ENCODE data around the gene PEX11B.

Gene PEX11B

DNA sequence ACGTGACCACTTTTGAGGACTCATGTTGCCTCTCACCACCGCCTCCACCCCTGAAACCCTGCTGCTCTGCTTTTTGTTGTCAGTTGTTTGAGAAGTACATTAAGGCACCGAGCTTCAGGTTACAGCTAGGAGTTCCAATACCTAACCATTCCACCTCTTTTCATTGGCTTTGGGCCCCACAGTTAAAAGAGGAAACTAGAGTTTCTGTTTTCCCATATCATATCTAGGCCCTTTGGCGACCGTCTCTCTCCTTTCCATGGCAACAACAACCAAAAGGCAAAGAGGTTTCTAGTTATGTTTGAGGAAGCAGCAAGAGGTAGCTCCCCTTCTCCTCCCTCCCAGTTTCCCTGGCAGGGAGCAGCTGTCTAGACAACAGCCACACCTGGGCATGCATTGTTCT is 38.7 kb downstream of the PEX11B start:
- Histone ChIP-seq H3K79me1 (replicated peaks; ENCODE audit: low read length, poor library complexity, severe bottlenecking) (no peaks in the 10 kb centered on the region), H2AFZ (ENCODE audit: low read depth, low read length) (no peak overlapping the region), H2BK12ac (ENCODE audit: low read length in 2 of 2) (no peak overlapping the region), H3K14ac (ENCODE audit: low read length in 2 of 2) (peak overlapping the region in 1 of 2 experiments; percentile 20), H3K4ac (ENCODE audit: low read depth in 1 of 2, low read length in 2 of 2) (no peak overlapping the region), H3K4me3 (ENCODE audit: insufficient read depth in 1 of 2, low read depth in 1 of 2, low read length in 2 of 2) (no peak overlapping the region), H4K91ac (ENCODE audit: low read length) (no peak overlapping the region), H3K4me2 (ENCODE audit: low read length, poor library complexity, severe bottlenecking) (no peak overlapping the region), H3K9ac (ENCODE audit: low read length) (no peak overlapping the region), H3K27ac (ENCODE audit: low read length, poor library complexity, severe bottlenecking) (no peak overlapping the region), H3K18ac (ENCODE audit: low read depth in 1 of 2, low read length in 2 of 2) (no peak overlapping the region), H3K9me3 (ENCODE audit: control insufficient read depth, low read length) (no peaks in the 10 kb centered on the region), H3K23ac (ENCODE audit: low read length in 2 of 2) (no peak overlapping the region), H2AK5ac (ENCODE audit: low read length, severe bottlenecking) (no peak overlapping the region), H2BK5ac (ENCODE audit: low read depth, low read length, poor library complexity, severe bottlenecking) (no peak overlapping the region), H2BK120ac (ENCODE audit: low read depth, low read length) (no peak overlapping the region), H3K4me1 (ENCODE audit: control insufficient read depth, insufficient read depth, low read depth, low read length) (peaks cover 6% of the 10 kb centered on the region), H2BK15ac (ENCODE audit: low read depth, poor library complexity, severe bottlenecking) (no peak overlapping the region), H3K27me3 (ENCODE audit: control insufficient read depth in 1 of 2, insufficient read depth in 1 of 2, low read length in 2 of 2) (no peaks in the 10 kb centered on the region), H4K8ac (ENCODE audit: low read length) (no peak overlapping the region), H3K36me3 (ENCODE audit: control insufficient read depth in 1 of 2, insufficient read depth in 2 of 2, low read depth in 1 of 2, low read length in 2 of 2) (no peaks in the 10 kb centered on the region)
- no peak for DNase-seq
- WGBS, result 46% methylated on average over 3 of the region's 5 CpGs

- Histone ChIP-seq H4K8ac (ENCODE audit: low read length) (no peak overlapping the region), H3K23ac (ENCODE audit: low read length in 2 of 2) (no peak overlapping the region), H2BK5ac (ENCODE audit: low read depth, low read length, poor library complexity, severe bottlenecking) (no peak overlapping the region), H3K4ac (ENCODE audit: low read depth in 1 of 2, low read length in 2 of 2) (no peak overlapping the region), H3K79me1 (replicated peaks; ENCODE audit: low read length, poor library complexity, severe bottlenecking) (no peaks in the 10 kb centered on the region), H3K9ac (ENCODE audit: low read length) (no peak overlapping the region), H3K14ac (ENCODE audit: low read length in 2 of 2) (no peak overlapping the region), H2BK12ac (ENCODE audit: low read length in 2 of 2) (no peak overlapping the region), H3K36me3 (ENCODE audit: control insufficient read depth in 1 of 2, insufficient read depth in 2 of 2, low read depth in 1 of 2, low read length in 2 of 2) (no peaks in the 10 kb centered on the region), H2BK15ac (ENCODE audit: low read depth, poor library complexity, severe bottlenecking) (no peak overlapping the region), H2BK120ac (ENCODE audit: low read depth, low read length) (no peak overlapping the region), H4K91ac (ENCODE audit: low read length) (no peak overlapping the region), H3K27me3 (ENCODE audit: control insufficient read depth in 1 of 2, insufficient read depth in 1 of 2, low read length in 2 of 2) (no peaks in the 10 kb centered on the region), H3K18ac (ENCODE audit: low read depth in 1 of 2, low read length in 2 of 2) (no peak overlapping the region), H3K4me1 (ENCODE audit: control insufficient read depth, insufficient read depth, low read depth, low read length) (peaks cover 5% of the 10 kb centered on the region), H2AK5ac (ENCODE audit: low read length, severe bottlenecking) (no peak overlapping the region), H3K27ac (ENCODE audit: low read length, poor library complexity, severe bottlenecking) (no peak overlapping the region), H2AFZ (ENCODE audit: low read depth, low read length) (no peak overlapping the region), H3K9me3 (ENCODE audit: control insufficient read depth, low read length) (no peaks in the 10 kb centered on the region), H3K4me3 (ENCODE audit: insufficient read depth in 1 of 2, low read depth in 1 of 2, low read length in 2 of 2) (no peak overlapping the region), H3K4me2 (ENCODE audit: low read length, poor library complexity, severe bottlenecking) (no peak overlapping the region)
- 100% methylated on average over 1 of the region's 2 CpGs for WGBS
- DNase-seq, result peak; percentile 26
Measured at GRCh38 chr1:145878724-145879123, 39.8 kb downstream of the PEX11B start.

DNA sequence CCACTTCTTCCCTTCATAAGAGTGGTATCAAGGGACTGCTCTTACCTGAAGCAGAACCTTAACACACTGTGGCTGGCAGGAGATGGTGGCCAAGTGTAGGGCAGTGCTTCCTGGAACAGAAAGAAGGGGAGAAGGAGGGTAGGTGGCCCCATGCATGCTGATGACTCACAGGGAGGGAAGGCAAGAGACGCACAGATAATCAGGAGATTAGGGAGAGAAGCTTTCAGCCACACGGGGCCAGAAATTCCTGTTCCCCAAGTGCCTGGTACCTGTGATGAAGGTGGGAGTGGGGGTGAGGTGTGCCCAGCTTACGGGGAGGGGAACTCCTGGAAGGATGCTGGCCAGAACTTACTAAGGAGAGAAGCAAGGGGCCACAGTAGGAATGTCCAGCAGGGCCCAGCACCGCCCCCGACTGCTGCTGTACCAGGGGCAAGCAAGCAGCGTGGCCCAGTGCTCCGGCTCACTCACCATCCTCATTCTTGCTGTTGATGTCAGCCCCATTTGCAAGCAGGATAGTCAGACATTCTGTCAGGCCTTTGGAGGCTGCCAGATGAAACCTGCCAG is 40.5 kb downstream of the PEX11B start:
- Histone ChIP-seq H4K8ac (ENCODE audit: low read length) (no peak overlapping the region), H3K4me1 (ENCODE audit: control insufficient read depth, insufficient read depth, low read depth, low read length) (peaks cover 5% of the 10 kb centered on the region), H3K27me3 (ENCODE audit: control insufficient read depth in 1 of 2, insufficient read depth in 1 of 2, low read length in 2 of 2) (no peaks in the 10 kb centered on the region), H3K18ac (ENCODE audit: low read depth in 1 of 2, low read length in 2 of 2) (no peak overlapping the region), H2BK5ac (ENCODE audit: low read depth, low read length, poor library complexity, severe bottlenecking) (no peak overlapping the region), H3K4me2 (ENCODE audit: low read length, poor library complexity, severe bottlenecking) (no peak overlapping the region), H3K4ac (ENCODE audit: low read depth in 1 of 2, low read length in 2 of 2) (no peak overlapping the region), H4K91ac (ENCODE audit: low read length) (no peak overlapping the region), H2BK120ac (ENCODE audit: low read depth, low read length) (no peak overlapping the region), H3K36me3 (ENCODE audit: control insufficient read depth in 1 of 2, insufficient read depth in 2 of 2, low read depth in 1 of 2, low read length in 2 of 2) (no peaks in the 10 kb centered on the region), H3K4me3 (ENCODE audit: insufficient read depth in 1 of 2, low read depth in 1 of 2, low read length in 2 of 2) (no peak overlapping the region), H2BK15ac (ENCODE audit: low read depth, poor library complexity, severe bottlenecking) (no peak overlapping the region), H3K23ac (ENCODE audit: low read length in 2 of 2) (no peak overlapping the region), H2AFZ (ENCODE audit: low read depth, low read length) (no peak overlapping the region), H3K14ac (ENCODE audit: low read length in 2 of 2) (no peak overlapping the region), H3K9me3 (ENCODE audit: control insufficient read depth, low read length) (no peaks in the 10 kb centered on the region), H3K27ac (ENCODE audit: low read length, poor library complexity, severe bottlenecking) (no peak overlapping the region), H2BK12ac (ENCODE audit: low read length in 2 of 2) (peak overlapping the region in 1 of 2 experiments; percentile 29), H3K79me1 (replicated peaks; ENCODE audit: low read length, poor library complexity, severe bottlenecking) (no peaks in the 10 kb centered on the region), H3K9ac (ENCODE audit: low read length) (no peak overlapping the region), H2AK5ac (ENCODE audit: low read length, severe bottlenecking) (no peak overlapping the region)
- WGBS, result 79% methylated on average over 7 of the region's 7 CpGs
- no peak for DNase-seq

- Histone ChIP-seq H3K18ac (ENCODE audit: low read depth in 1 of 2, low read length in 2 of 2) (no peak overlapping the region), H3K4me3 (ENCODE audit: insufficient read depth in 1 of 2, low read depth in 1 of 2, low read length in 2 of 2) (no peak overlapping the region), H2AFZ (ENCODE audit: low read depth, low read length) (no peak overlapping the region), H2BK12ac (ENCODE audit: low read length in 2 of 2) (no peak overlapping the region), H4K8ac (ENCODE audit: low read length) (no peak overlapping the region), H3K4me1 (ENCODE audit: control insufficient read depth, insufficient read depth, low read depth, low read length) (peaks cover 8% of the 10 kb centered on the region), H3K14ac (ENCODE audit: low read length in 2 of 2) (no peak overlapping the region), H2BK5ac (ENCODE audit: low read depth, low read length, poor library complexity, severe bottlenecking) (no peak overlapping the region), H3K4me2 (ENCODE audit: low read length, poor library complexity, severe bottlenecking) (no peak overlapping the region), H3K27ac (ENCODE audit: low read length, poor library complexity, severe bottlenecking) (no peak overlapping the region), H3K27me3 (ENCODE audit: control insufficient read depth in 1 of 2, insufficient read depth in 1 of 2, low read length in 2 of 2) (no peaks in the 10 kb centered on the region), H3K9me3 (ENCODE audit: control insufficient read depth, low read length) (no peaks in the 10 kb centered on the region), H3K23ac (ENCODE audit: low read length in 2 of 2) (no peak overlapping the region), H2AK5ac (ENCODE audit: low read length, severe bottlenecking) (no peak overlapping the region), H4K91ac (ENCODE audit: low read length) (no peak overlapping the region), H2BK120ac (ENCODE audit: low read depth, low read length) (no peak overlapping the region), H2BK15ac (ENCODE audit: low read depth, poor library complexity, severe bottlenecking) (no peak overlapping the region), H3K9ac (ENCODE audit: low read length) (no peak overlapping the region), H3K79me1 (replicated peaks; ENCODE audit: low read length, poor library complexity, severe bottlenecking) (no peaks in the 10 kb centered on the region), H3K4ac (ENCODE audit: low read depth in 1 of 2, low read length in 2 of 2) (no peak overlapping the region), H3K36me3 (ENCODE audit: control insufficient read depth in 1 of 2, insufficient read depth in 2 of 2, low read depth in 1 of 2, low read length in 2 of 2) (no peaks in the 10 kb centered on the region)
- no peak for DNase-seq
- WGBS, result 94% methylated on average over 12 of the region's 12 CpGs
Measured at GRCh38 chr1:145874646-145875045, 43.9 kb downstream of the PEX11B start.

All from mesenchymal stem cell (in vitro differentiated cells and primary cell).